Thoracic aorta (tissue), 2 donors: ENCODE results near the gene TPBGL. TPM values are rescaled to one million over a fixed set of nuclear protein-coding genes. Genes with fewer than 3 reads are reported as not detected.

Source experiments
- ATAC-seq: fragments of 150-250 bp; one replicate; pipeline ENCODE4 v1.8.0; 2017; ENCODE audit warnings: low read depth; ENCODE audit not compliant: insufficient number of reproducible peaks, low FRiP score
- DNase-seq: peaks from one replicate; pipeline ENCODE4 v3.0.0-alpha.2; 2020; ENCODE audit warnings: low spot score
- H3K27ac ChIP-seq, 2 donors: fragments of 200-600 bp; sonication (generic); 1 replicate in 1 of 2; 2 replicates in 1 of 2; pipeline ENCODE4 v1.5.1; 2016; ENCODE audit warnings: mild to moderate bottlenecking in 2 of 2, moderate library complexity in 2 of 2
- H3K27me3 ChIP-seq: fragments of 200-600 bp; sonication (generic); replicated peaks from 2 replicates; pipeline ENCODE4 v1.6.0; 2016; ENCODE audit warnings: mild to moderate bottlenecking; ENCODE audit not compliant: insufficient read depth
- H3K36me3 ChIP-seq: fragments of 200-600 bp; sonication (generic); one replicate; pipeline ENCODE4 v1.5.1; 2016
- H3K4me1 ChIP-seq, 2 donors: fragments of 200-600 bp; sonication (generic); 1 replicate in 1 of 2; 2 replicates in 1 of 2; pipeline versions ENCODE4 v1.5.1 to v1.6.0; 2016; ENCODE audit warnings: low read depth in 2 of 2, mild to moderate bottlenecking in 1 of 2; ENCODE audit not compliant: control insufficient read depth in 1 of 2
- H3K4me3 ChIP-seq: fragments of 200-600 bp; sonication (generic); 2 replicates; pipeline ENCODE4 v1.5.1; 2016; ENCODE audit warnings: mild to moderate bottlenecking
- H3K9me3 ChIP-seq: fragments of 200-600 bp; sonication (generic); 2 replicates; pipeline ENCODE4 v1.5.1; 2016
- total RNA-seq, 2 donors: library from RNA; depleted of rRNA; stranded (reverse); fragments of >200 nt; gene quantifications; one replicate each; pipeline versions ENCODE4 v1.1.0 to v1.2.3, GENCODE V29; 2016
- TF ChIP-seq, protein P1 (sequence below): fragments of 200-600 bp; sonication (generic); IDR thresholded peaks from one replicate; pipeline ENCODE4 v1.5.1; 2019; ENCODE audit warnings: antibody characterized with exemption

The TPBGL gene
- total RNA-seq, 2 donors from 2014 or later: 0.21 TPM; not detected in 1

- ATAC-seq (no peak), DNase-seq (no peak)
- H3K27me3 ChIP-seq: no peaks in the 10 kb centered on the region
- H3K36me3 ChIP-seq: no peaks in the 10 kb centered on the region
- H3K4me1 ChIP-seq: peaks cover 0 to 5% of the 10 kb centered on the region in 2 donors
- H3K27ac ChIP-seq: no peak overlapping the region
- TF ChIP-seq, protein P1, sequence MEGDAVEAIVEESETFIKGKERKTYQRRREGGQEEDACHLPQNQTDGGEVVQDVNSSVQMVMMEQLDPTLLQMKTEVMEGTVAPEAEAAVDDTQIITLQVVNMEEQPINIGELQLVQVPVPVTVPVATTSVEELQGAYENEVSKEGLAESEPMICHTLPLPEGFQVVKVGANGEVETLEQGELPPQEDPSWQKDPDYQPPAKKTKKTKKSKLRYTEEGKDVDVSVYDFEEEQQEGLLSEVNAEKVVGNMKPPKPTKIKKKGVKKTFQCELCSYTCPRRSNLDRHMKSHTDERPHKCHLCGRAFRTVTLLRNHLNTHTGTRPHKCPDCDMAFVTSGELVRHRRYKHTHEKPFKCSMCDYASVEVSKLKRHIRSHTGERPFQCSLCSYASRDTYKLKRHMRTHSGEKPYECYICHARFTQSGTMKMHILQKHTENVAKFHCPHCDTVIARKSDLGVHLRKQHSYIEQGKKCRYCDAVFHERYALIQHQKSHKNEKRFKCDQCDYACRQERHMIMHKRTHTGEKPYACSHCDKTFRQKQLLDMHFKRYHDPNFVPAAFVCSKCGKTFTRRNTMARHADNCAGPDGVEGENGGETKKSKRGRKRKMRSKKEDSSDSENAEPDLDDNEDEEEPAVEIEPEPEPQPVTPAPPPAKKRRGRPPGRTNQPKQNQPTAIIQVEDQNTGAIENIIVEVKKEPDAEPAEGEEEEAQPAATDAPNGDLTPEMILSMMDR: no peak
- no peaks in the 10 kb centered on the region for H3K9me3 ChIP-seq
- no peak overlapping the region for H3K4me3 ChIP-seq
Observed at GRCh38 chr11:75279273-75279672, 38.7 kb downstream of the TPBGL start.

GRCh38 chr11:75280227-75280701, 39.7 kb downstream of the TPBGL start:
- no peaks in the 10 kb centered on the region for H3K9me3 ChIP-seq
- no peak overlapping the region for H3K4me3 ChIP-seq
- TF ChIP-seq, protein P1: peak; percentile 96
- DNase-seq: peak; percentile 36
- H3K27ac ChIP-seq: no peak overlapping the region
- ATAC-seq: peak; percentile 22
- no peaks in the 10 kb centered on the region for H3K36me3 ChIP-seq
- peaks cover 0 to 5% of the 10 kb centered on the region in 2 donors for H3K4me1 ChIP-seq
- H3K27me3 ChIP-seq: no peaks in the 10 kb centered on the region

- TF ChIP-seq, protein P1: no peak
- ATAC-seq (no peak), DNase-seq (no peak)
- Histone ChIP-seq H3K9me3 (no peaks in the 10 kb centered on the region), H3K4me1 (peaks cover 0 to 5% of the 10 kb centered on the region in 2 donors), H3K36me3 (no peaks in the 10 kb centered on the region), H3K27ac (no peak overlapping the region), H3K27me3 (no peaks in the 10 kb centered on the region), H3K4me3 (no peak overlapping the region)
Observed at GRCh38 chr11:75280770-75281468, 40.3 kb downstream of the TPBGL start.

GRCh38 chr11:75281469-75282095, 41.0 kb downstream of the TPBGL start:
- H3K4me1 ChIP-seq: peaks cover 0 to 5% of the 10 kb centered on the region in 2 donors

GRCh38 chr11:75283391-75283931, 42.9 kb downstream of the TPBGL start:
- DNase-seq (no peak), ATAC-seq (no peak)
- TF ChIP-seq, protein P1: no peak
- no peak overlapping the region for H3K27ac ChIP-seq
- no peaks in the 10 kb centered on the region for H3K9me3 ChIP-seq
- peaks cover 0 to 5% of the 10 kb centered on the region in 2 donors for H3K4me1 ChIP-seq
- no peak overlapping the region for H3K4me3 ChIP-seq
- H3K36me3 ChIP-seq: peaks cover 4% of the 10 kb centered on the region
- no peaks in the 10 kb centered on the region for H3K27me3 ChIP-seq

More at GRCh38 chr11:75281469-75282095, 41.0 kb downstream of the TPBGL start:
- DNase-seq (no peak), ATAC-seq (no peak)
- no peak overlapping the region for H3K4me3 ChIP-seq
- no peaks in the 10 kb centered on the region for H3K36me3 ChIP-seq
- H3K27ac ChIP-seq: no peak overlapping the region
- H3K27me3 ChIP-seq: no peaks in the 10 kb centered on the region
- no peaks in the 10 kb centered on the region for H3K9me3 ChIP-seq
- TF ChIP-seq, protein P1: no peak
